HepG2 (cell line): ENCODE results near the gene ULK4.

ENCODE experiments used
- CTCF ChIP-seq: sonication (generic); formaldehyde crosslinking; IDR thresholded peaks from 2 replicates; pipeline ENCODE4 v1.5.0; 2020; ENCODE audit warnings: mild to moderate bottlenecking, missing genetic modification reagents, moderate library complexity
- NFE2L2 ChIP-seq: fragments of 150-350 bp; IDR thresholded peaks from 2 replicates; pipeline ENCODE4 v1.6.1; 2014; ENCODE audit warnings: low read length
- ZFP82 ChIP-seq: sonication (generic); formaldehyde crosslinking; IDR thresholded peaks from 2 replicates; pipeline ENCODE4 v1.5.1; 2020; ENCODE audit warnings: mild to moderate bottlenecking, missing genetic modification reagents, borderline replicate concordance

DNA sequence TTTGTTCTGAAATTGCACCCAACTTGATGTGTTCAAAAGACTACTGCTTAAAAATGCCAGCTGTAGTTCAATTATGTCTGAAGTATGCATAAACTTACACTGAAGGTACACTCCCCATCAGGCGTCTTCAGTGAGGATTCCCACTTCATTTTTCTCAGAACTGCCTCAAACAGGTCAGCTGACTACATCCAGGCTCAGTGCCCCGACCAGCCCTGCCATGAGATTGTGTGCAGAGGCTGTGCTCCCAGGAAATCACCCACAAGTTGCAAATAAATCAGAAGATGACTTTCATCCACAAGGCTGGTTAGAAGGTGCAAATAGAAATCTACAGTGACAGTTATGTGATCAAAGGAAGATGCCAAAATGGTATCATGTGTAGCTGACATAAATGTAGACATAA lies 711.1 kb downstream of the ULK4 start:
- TF ChIP-seq CTCF (no peak), NFE2L2 (no peak), ZFP82 (no peak)
